Heart left ventricle (tissue), 16 donors: ENCODE measurements around the gene TRIM15. TPM values are rescaled to one million over a fixed set of nuclear protein-coding genes. Genes with fewer than 3 reads are reported as not detected.
A peak's percentile ranks its signal among the peaks of the same experiment; 100 is the strongest.

Source experiments
- ATAC-seq, 4 donors: fragments of 200-7000 bp; cut with Tn5 transposase; one replicate each; pipeline ENCODE4 v1.9.1; 2020 to 2022; ENCODE audit warnings: moderate library complexity in 4 of 4, mild to moderate bottlenecking in 3 of 4, moderate number of reproducible peaks in 1 of 4
- DNase-seq, 5 donors: peaks; one replicate each; pipeline ENCODE4 v3.0.0-alpha.2; 2020
- H3K27ac ChIP-seq, 12 donors: fragments of 200-600 bp; sonication (generic) in 4 of 12; one replicate each; pipeline versions ENCODE4 v1.5.0 to v1.8.0; 2016 to 2022; ENCODE audit warnings: mild to moderate bottlenecking in 2 of 12
- H3K27me3 ChIP-seq, 9 donors: fragments of 200-600 bp; sonication (generic) in 2 of 9; one replicate each; pipeline versions ENCODE4 v1.5.1 to v1.8.0; 2016 to 2022; ENCODE audit warnings: mild to moderate bottlenecking in 3 of 9
- H3K36me3 ChIP-seq, 9 donors: fragments of 200-600 bp; sonication (generic) in 2 of 9; one replicate each; pipeline versions ENCODE4 v1.5.0 to v1.8.0; 2018 to 2022; ENCODE audit warnings: mild to moderate bottlenecking in 2 of 9
- H3K4me1 ChIP-seq, 12 donors: fragments of 200-600 bp; sonication (generic) in 4 of 12; one replicate each; pipeline versions ENCODE4 v1.5.0 to v1.8.0; 2016 to 2022; ENCODE audit warnings: mild to moderate bottlenecking in 3 of 12
- H3K4me3 ChIP-seq, 12 donors: fragments of 200-600 bp; sonication (generic) in 4 of 12; one replicate each; pipeline versions ENCODE4 v1.5.0 to v1.8.0; 2017 to 2022; ENCODE audit warnings: mild to moderate bottlenecking in 9 of 12, moderate library complexity in 4 of 12
- H3K9me3 ChIP-seq, 12 donors: fragments of 200-600 bp; sonication (generic) in 4 of 12; one replicate each; pipeline versions ENCODE4 v1.5.0 to v1.8.0; 2016 to 2022; ENCODE audit warnings: mild to moderate bottlenecking in 1 of 12
- POLR2A ChIP-seq, 2 donors: fragments of 450-650 bp; IDR thresholded peaks; one replicate each; pipeline ENCODE4 v1.6.1; 2017; ENCODE audit warnings: antibody characterized with exemption in 2 of 2, mild to moderate bottlenecking in 2 of 2, moderate library complexity in 2 of 2
- WGBS, 4 donors: extraction: QIAGEN DNeasy Blood & Tissue Kit in 2 of 4; methylation state at CpG; one replicate each; pipeline versions ENCODE4 v1.1.5 to v1.1.7; 2013 to 2018; 5-methylcytosine and 5-hydroxymethylcytosine counted together
- intact Hi-C, 10 donors: fragments of 100-400 bp; cut with DNase I; formaldehyde crosslinking; loops; one replicate each; pipeline versions ENCODE4 v1.11.1 to v1.14.2; 2022
- polyA plus RNA-seq, 2 donors: library from polyadenylated mRNA; stranded (reverse); fragments of 200-250 nt; gene quantifications; one replicate each; pipeline ENCODE4 v1.2.3, GENCODE V29; 2013
- total RNA-seq, 9 donors: library from RNA; depleted of rRNA in 2 of 9; stranded (reverse); fragments of >200 nt in 2 of 9; fragmentation: NEBNext Ultra II Directional in 3 of 9; extraction: Animal tissue kit (Norgen Biotek cat#: 25700) in 3 of 9; gene quantifications; one replicate each; pipeline versions ENCODE4 v1.1.0 to v1.2.4, GENCODE V29; 2016 to 2023
- TF ChIP-seq, protein P1 (sequence below), 12 donors: fragments of 200-600 bp; sonication (generic) in 4 of 12; IDR thresholded peaks; one replicate each; pipeline versions ENCODE4 v1.5.0 to v1.8.0; 2018 to 2022; ENCODE audit warnings: antibody characterized with exemption in 12 of 12, mild to moderate bottlenecking in 5 of 12
- donor health status: ischemic (EF 13 %, LVEDD 7.1; RV severe dilation, severe dysfunction).
- donor health status: healthy with polysubstance abuse.
- donor health status: DM: no; HTN: yes; CAD: no.
- donor health status: DM: no; HTN: no; CAD: no.
- donor health status: ischemic (EF 25% LVEDD 6.9; RV normal size, moderate dysfunction).
- donor health status: ischemic (EF 25% LVEDD 5.7; RV mildly dilated, moderate dysfunction).
- donor health status: healthy.
- donor health status: DM: yes; HTN: yes; CAD: no.
- donor health status: ischemic (EF 35%, LVEDD 5.7; RV mildly dilated, moderate dysfunction).
- donor health status: nonischemic (EF 11% LVEDD 7.7; RV severe dilation, severe dysfunction).
- donor health status: DM: yes; HTN: yes; CAD: no.
- donor health status: PGD.
- donor health status: ischemic (EF 29% LVEDD 5.4; RV normal size, mild dysfunction).
- donor health status: nonischemic (EF 23%, LVEDD 6.1; RV moderate dilation, normal function).

The TRIM15 gene
- total and polyA plus RNA-seq, 11 donors = not detected

DNA sequence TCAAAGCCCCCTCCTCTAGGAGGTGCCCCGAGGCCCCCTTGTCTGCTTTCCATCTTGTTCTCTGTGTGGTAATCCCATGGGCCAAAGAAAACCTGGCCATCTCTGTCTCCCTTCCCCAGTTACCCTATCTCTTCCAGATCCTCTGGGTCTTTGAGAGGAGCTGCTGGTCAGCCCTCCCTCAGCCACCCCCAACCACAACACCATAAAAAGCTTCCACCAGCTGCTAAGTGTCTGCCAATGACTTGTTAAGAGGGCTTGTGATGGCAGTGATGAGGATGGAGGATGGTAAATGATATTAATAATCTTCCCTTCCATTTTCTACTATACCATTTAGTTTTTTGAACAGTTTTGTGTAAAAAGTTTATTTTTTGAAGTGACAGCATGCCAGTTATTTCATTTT is 32.6 kb downstream of the TRIM15 start:
- H3K36me3 ChIP-seq = peaks cover 0 to 95% (median 92%) of the 10 kb centered on the region in 9 donors
- ATAC-seq = no peak

DNA sequence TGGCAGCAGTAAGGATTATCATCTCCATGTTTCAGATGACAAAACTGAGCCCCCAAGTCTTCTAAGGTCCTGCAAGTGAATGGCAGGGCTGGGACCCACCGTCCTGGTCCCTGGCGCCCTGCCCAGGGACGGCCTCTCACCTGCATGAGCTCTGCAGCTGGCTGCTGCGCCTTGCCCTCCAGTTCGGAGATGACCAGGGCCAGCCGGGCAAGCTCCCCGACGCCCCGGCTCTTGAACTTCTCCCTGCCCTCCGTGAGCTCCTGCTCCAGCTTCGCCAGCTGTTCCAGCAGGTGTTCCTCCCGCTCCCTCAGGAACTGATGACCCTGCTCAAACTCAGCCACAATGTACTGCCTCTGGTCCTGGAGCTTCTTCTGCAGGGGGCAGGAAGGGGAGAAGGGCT is 33.0 kb downstream of the TRIM15 start:
- H3K36me3 ChIP-seq = peaks cover 0 to 93% (median 90%) of the 10 kb centered on the region in 9 donors
- intact Hi-C loops = no loop called here
- whole genome bisulfite sequencing, 4 donors = 93 to 96% (median 95%) methylated on average over 11 to 12 of the region's 12 CpGs

More for the DNA sequence above, 32.6 kb downstream of the TRIM15 start:
- H3K27me3 ChIP-seq = no peaks in the 10 kb centered on the region
- no peak overlapping the region for H3K27ac ChIP-seq
- H3K9me3 ChIP-seq = no peaks in the 10 kb centered on the region
- intact Hi-C loops = no loop called here
- TF ChIP-seq, protein P1, sequence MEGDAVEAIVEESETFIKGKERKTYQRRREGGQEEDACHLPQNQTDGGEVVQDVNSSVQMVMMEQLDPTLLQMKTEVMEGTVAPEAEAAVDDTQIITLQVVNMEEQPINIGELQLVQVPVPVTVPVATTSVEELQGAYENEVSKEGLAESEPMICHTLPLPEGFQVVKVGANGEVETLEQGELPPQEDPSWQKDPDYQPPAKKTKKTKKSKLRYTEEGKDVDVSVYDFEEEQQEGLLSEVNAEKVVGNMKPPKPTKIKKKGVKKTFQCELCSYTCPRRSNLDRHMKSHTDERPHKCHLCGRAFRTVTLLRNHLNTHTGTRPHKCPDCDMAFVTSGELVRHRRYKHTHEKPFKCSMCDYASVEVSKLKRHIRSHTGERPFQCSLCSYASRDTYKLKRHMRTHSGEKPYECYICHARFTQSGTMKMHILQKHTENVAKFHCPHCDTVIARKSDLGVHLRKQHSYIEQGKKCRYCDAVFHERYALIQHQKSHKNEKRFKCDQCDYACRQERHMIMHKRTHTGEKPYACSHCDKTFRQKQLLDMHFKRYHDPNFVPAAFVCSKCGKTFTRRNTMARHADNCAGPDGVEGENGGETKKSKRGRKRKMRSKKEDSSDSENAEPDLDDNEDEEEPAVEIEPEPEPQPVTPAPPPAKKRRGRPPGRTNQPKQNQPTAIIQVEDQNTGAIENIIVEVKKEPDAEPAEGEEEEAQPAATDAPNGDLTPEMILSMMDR (IDR thresholded peaks at IDR 0.05) = no peak
- TF ChIP-seq POLR2A (IDR thresholded peaks at IDR 0.05) = no peak
- 88 to 100% (median 94%) methylated on average over 1 of the region's 1 CpG for WGBS, 4 donors
- DNase-seq = no peak
- no peak overlapping the region for H3K4me3 ChIP-seq
- H3K4me1 ChIP-seq = peaks cover 0 to 6% (median 0%) of the 10 kb centered on the region in 12 donors

DNA sequence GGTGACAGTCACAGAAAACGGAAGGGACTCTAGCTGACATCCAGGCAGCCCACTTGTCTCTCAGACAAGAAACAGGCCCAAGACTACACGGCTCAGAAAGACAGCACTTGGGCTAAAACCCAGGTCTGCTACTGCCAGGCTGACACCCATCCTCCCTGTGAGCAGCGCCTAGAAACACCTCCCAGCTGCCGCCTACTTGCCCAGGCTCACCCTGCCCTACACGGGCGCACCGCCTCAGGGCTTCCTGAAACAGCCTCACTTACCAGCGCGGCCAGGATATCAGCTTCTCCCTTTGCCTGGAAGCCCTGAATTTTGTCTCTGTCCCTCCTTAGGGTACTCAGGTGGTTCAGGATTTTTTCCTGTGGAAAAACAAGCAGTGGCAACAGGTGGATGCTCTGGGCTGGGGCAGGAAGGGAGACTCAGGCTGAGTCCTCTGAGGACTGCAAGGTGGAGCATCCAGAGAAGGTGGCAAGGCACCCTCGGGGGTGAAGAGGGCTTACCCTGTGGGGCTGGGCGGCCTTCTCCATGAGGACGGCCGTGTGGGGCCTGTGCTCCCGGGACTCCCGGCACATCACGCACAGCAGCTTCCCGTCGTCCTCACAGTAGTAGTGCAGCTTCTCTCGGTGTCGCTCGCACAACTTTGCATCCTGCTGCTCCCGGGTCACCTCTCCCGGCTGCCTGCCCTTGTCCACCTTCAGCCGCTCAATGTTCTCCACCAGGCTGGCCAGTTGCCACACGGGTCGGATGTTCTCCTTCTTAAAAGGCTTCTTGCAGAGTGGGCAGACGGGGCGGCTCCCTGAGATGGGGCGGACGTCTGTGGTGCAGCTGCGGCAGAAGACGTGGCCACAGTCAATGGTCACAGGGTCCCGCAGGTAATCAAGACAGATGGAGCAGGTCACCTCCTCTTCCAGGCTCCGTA is 35.1 kb downstream of the TRIM15 start:
- H3K4me3 ChIP-seq = no peak overlapping the region
- ATAC-seq (peak in 1 of 4 donors; percentile 12), DNase-seq (no peak)
- peaks cover 0 to 30% (median 4%) of the 10 kb centered on the region in 12 donors for H3K4me1 ChIP-seq
- no peaks in the 10 kb centered on the region for H3K27me3 ChIP-seq
- intact Hi-C loops = no loop called here
- no peak for TF ChIP-seq POLR2A (IDR thresholded peaks at IDR 0.05)
- H3K36me3 ChIP-seq = peaks cover 0 to 79% (median 72%) of the 10 kb centered on the region in 9 donors
- no peak overlapping the region for H3K27ac ChIP-seq
- 92 to 96% (median 94%) methylated on average over 26 to 34 of the region's 34 CpGs for WGBS, 4 donors
- no peaks in the 10 kb centered on the region for H3K9me3 ChIP-seq

More for the DNA sequence above, 33.0 kb downstream of the TRIM15 start:
- TF ChIP-seq, protein P1 (IDR thresholded peaks at IDR 0.05) = no peak
- no peak for TF ChIP-seq POLR2A (IDR thresholded peaks at IDR 0.05)
- Histone ChIP-seq H3K9me3 (no peaks in the 10 kb centered on the region), H3K4me1 (peaks cover 0 to 10% (median 0%) of the 10 kb centered on the region in 12 donors), H3K27me3 (no peaks in the 10 kb centered on the region), H3K27ac (no peak overlapping the region), H3K4me3 (no peak overlapping the region)
- ATAC-seq = no peak
- DNase-seq = no peak

DNA sequence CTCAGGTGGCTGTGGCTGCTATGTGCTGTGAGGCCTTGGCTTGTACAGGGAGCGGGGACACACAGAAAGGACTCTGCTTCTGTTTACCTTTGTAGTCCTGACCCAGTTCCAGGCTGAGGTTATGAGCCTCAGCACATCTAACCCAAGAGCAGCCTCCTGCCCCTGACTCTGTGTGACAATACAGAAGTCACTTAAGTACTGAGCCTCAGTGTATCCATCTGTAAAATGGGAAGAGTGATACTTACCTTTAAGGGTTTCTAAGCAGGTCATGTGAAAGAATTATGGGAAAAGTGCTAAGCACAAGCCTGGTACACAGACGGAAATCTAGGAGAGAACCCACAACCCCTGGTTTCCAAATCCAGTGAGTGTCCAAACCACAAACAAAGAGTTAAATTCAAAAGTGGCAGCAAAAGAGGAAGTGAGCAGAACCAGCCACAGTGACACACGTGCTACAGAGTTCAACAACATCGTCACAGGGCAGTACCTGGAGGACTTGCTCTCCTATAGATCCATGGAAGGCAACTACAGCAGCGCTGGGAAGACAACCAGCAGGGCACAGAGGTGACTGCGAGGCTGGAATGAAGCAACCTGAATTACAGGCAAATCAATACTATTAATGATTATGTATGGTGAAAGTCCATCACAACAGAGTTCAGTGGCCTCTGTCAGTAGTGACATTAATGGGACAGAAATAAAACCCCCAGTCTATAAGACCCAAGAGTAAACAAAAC is 37.4 kb downstream of the TRIM15 start:
- DNase-seq (no peak), ATAC-seq (no peak)
- intact Hi-C loops = no loop called here
- peaks cover 0 to 43% (median 5%) of the 10 kb centered on the region in 12 donors for H3K4me1 ChIP-seq
- peaks cover 0 to 60% (median 49%) of the 10 kb centered on the region in 9 donors for H3K36me3 ChIP-seq
- no peaks in the 10 kb centered on the region for H3K9me3 ChIP-seq
- no peak overlapping the region for H3K27ac ChIP-seq
- H3K27me3 ChIP-seq = no peaks in the 10 kb centered on the region
- TF ChIP-seq POLR2A (IDR thresholded peaks at IDR 0.05) = no peak
- TF ChIP-seq, protein P1 (IDR thresholded peaks at IDR 0.05) = no peak
- H3K4me3 ChIP-seq = no peak overlapping the region
- WGBS, 4 donors = 74 to 79% (median 77%) methylated on average over 6 of the region's 6 CpGs
